PFSK-1 (cell line): ENCODE results near the gene BCORL1.

ENCODE experiments used
- FOXP2 ChIP-seq: optimal IDR thresholded peaks from 2 replicates; pipeline ENCODE3; 2011; ENCODE audit warnings: borderline replicate concordance, control low read depth, inconsistent platforms; ENCODE audit not compliant: insufficient read depth; ENCODE audit errors: extremely low read length, extremely low read depth
- POLR2AphosphoS5 ChIP-seq: IDR thresholded peaks from 2 replicates; pipeline ENCODE4 v1.6.1; 2012; ENCODE audit warnings: low read depth, mild to moderate bottlenecking, control low read depth, low read length, moderate library complexity
- SIN3A ChIP-seq: IDR thresholded peaks from 2 replicates; pipeline ENCODE4 v1.6.1; 2012; ENCODE audit warnings: mild to moderate bottlenecking, low read length, moderate library complexity, borderline replicate concordance; ENCODE audit not compliant: insufficient read depth
- TAF1 ChIP-seq: IDR thresholded peaks from 2 replicates; pipeline ENCODE4 v1.6.1; 2012; ENCODE audit warnings: low read length, control low read depth, borderline replicate concordance; ENCODE audit not compliant: insufficient read depth
- TF ChIP-seq, protein P1 (sequence below), 2 experiments: IDR thresholded peaks; 2 replicates each; pipeline versions ENCODE4 v1.6.1 to v1.8.0; 2011 to 2012; ENCODE audit warnings: low read depth in 2 of 2, low read length in 2 of 2, control low read depth in 1 of 2, inconsistent platforms in 1 of 2, mild to moderate bottlenecking in 1 of 2, moderate library complexity in 1 of 2; ENCODE audit not compliant: insufficient read depth in 1 of 2

DNA sequence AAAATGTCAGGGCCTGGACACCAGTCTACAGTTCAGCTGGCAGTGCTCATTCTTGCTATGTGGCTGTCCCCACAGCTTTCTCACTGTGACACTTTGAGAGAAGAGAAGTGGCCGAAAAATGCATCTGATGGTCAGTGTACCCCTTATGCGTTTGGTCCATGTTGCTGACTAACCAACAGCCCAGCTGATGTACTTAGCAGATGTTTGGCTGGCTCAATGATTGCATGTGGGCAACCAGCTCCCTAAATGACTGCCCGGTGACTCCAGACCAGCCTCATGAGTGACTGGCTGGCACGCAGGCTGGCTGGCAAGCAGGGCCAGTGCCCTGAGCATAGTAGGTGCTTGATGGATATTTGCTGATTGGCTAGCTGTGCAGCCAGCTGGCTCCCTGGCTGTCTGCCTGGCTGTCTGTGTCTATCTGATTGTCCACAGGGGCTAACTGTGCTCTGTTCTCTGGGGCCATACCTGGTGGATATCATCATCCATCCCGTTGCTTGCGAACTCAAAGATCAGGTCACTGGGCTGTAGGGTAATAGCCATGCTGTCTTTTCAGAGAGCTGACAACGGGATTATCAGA lies 98.4 kb downstream of the BCORL1 start:
- TF ChIP-seq POLR2AphosphoS5 (no peak), SIN3A (no peak), TAF1 (no peak), FOXP2 (no peak)
- TF ChIP-seq, protein P1, sequence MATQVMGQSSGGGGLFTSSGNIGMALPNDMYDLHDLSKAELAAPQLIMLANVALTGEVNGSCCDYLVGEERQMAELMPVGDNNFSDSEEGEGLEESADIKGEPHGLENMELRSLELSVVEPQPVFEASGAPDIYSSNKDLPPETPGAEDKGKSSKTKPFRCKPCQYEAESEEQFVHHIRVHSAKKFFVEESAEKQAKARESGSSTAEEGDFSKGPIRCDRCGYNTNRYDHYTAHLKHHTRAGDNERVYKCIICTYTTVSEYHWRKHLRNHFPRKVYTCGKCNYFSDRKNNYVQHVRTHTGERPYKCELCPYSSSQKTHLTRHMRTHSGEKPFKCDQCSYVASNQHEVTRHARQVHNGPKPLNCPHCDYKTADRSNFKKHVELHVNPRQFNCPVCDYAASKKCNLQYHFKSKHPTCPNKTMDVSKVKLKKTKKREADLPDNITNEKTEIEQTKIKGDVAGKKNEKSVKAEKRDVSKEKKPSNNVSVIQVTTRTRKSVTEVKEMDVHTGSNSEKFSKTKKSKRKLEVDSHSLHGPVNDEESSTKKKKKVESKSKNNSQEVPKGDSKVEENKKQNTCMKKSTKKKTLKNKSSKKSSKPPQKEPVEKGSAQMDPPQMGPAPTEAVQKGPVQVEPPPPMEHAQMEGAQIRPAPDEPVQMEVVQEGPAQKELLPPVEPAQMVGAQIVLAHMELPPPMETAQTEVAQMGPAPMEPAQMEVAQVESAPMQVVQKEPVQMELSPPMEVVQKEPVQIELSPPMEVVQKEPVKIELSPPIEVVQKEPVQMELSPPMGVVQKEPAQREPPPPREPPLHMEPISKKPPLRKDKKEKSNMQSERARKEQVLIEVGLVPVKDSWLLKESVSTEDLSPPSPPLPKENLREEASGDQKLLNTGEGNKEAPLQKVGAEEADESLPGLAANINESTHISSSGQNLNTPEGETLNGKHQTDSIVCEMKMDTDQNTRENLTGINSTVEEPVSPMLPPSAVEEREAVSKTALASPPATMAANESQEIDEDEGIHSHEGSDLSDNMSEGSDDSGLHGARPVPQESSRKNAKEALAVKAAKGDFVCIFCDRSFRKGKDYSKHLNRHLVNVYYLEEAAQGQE (IDR thresholded peaks at IDR 0.05; ENCODE audit: insufficient read depth in 1 of 2, low read depth in 2 of 2, low read length in 2 of 2) = no peak
